Activated CD8-positive, alpha-beta T cell treated with anti-CD3 and anti-CD28 coated beads, Interleukin-2, amount 10 ng/mL, durations not matched to agents 7 days and 5 days (primary cell): ENCODE results near the gene KCNIP3. TPM values are rescaled to one million over a fixed set of nuclear protein-coding genes. Genes with fewer than 3 reads are reported as not detected.

Experiments used
- ATAC-seq: fragments of 150-1000 bp; cut with Tn5 transposase; one replicate; pipeline ENCODE4 v1.10.0; 2021; ENCODE audit warnings: moderate library complexity
- CTCF ChIA-PET: fragments of 350-600 bp; sonication (Branson Sonifier 250); formaldehyde crosslinking; loops from one replicate; lab custom pipeline; 2021; ENCODE audit warnings: antibody characterized with exemption; lab: Charles Lee
- POLR2A ChIA-PET: fragments of 350-600 bp; sonication (Branson Sonifier 250); formaldehyde crosslinking; loops from one replicate; lab custom pipeline; 2021; ENCODE audit warnings: antibody characterized with exemption; lab: Charles Lee
- DNase-seq: peaks from one replicate; pipeline ENCODE4 v3.0.0-alpha.2; 2020
- H3K27ac Mint-ChIP-seq: one replicate; pipeline ENCODE4 v1.8.0; 2021; ENCODE audit warnings: mild to moderate bottlenecking, mixed read lengths
- H3K27me3 Mint-ChIP-seq: one replicate; pipeline ENCODE4 v1.8.0; 2021; ENCODE audit warnings: low read depth, mixed read lengths
- H3K36me3 Mint-ChIP-seq: one replicate; pipeline ENCODE4 v1.8.0; 2021; ENCODE audit warnings: low read depth, mixed read lengths
- H3K4me1 Mint-ChIP-seq: one replicate; pipeline ENCODE4 v1.8.0; 2021; ENCODE audit warnings: low read depth, mixed read lengths
- H3K4me3 Mint-ChIP-seq: one replicate; pipeline ENCODE4 v1.8.0; 2021; ENCODE audit warnings: mild to moderate bottlenecking, mixed read lengths
- H3K9me3 Mint-ChIP-seq: one replicate; pipeline ENCODE4 v1.8.0; 2022; ENCODE audit warnings: mixed read lengths; ENCODE audit not compliant: insufficient read depth
- total RNA-seq, 2 experiments: library from RNA; stranded (reverse); gene quantifications; one replicate each; pipeline ENCODE4 v1.2.3, GENCODE V29; 2021

The KCNIP3 gene
- total RNA-seq, 2 experiments from 2014 or later, result not detected

GRCh38 chr2:95330794-95331338, 33.7 kb downstream of the KCNIP3 start:
- no peak overlapping the region for H3K27ac Mint-ChIP-seq
- ChIA-PET POLR2A (no interaction called here), CTCF (interaction anchor here (1.0 kb wide), 1 partner anchor 14 kb away, joined by 4 read pairs; no protein-coding TSS in a partner anchor)
- H3K4me3 Mint-ChIP-seq, result no peak overlapping the region
- H3K27me3 Mint-ChIP-seq, result peaks cover 7% of the 10 kb centered on the region
- H3K9me3 Mint-ChIP-seq, result no peaks in the 10 kb centered on the region
- ATAC-seq, result no peak
- H3K4me1 Mint-ChIP-seq, result no peaks in the 10 kb centered on the region
- H3K36me3 Mint-ChIP-seq, result no peaks in the 10 kb centered on the region
- no peak for DNase-seq

- Mint-ChIP-seq H3K4me1 (no peaks in the 10 kb centered on the region), H3K27me3 (peaks cover 12% of the 10 kb centered on the region), H3K4me3 (no peak overlapping the region), H3K36me3 (no peaks in the 10 kb centered on the region), H3K27ac (no peak overlapping the region), H3K9me3 (no peaks in the 10 kb centered on the region)
- ChIA-PET POLR2A (no interaction called here), CTCF (no interaction called here)
- DNase-seq (no peak), ATAC-seq (no peak)
Measured at GRCh38 chr2:95331606-95332005, 34.5 kb downstream of the KCNIP3 start.

DNA sequence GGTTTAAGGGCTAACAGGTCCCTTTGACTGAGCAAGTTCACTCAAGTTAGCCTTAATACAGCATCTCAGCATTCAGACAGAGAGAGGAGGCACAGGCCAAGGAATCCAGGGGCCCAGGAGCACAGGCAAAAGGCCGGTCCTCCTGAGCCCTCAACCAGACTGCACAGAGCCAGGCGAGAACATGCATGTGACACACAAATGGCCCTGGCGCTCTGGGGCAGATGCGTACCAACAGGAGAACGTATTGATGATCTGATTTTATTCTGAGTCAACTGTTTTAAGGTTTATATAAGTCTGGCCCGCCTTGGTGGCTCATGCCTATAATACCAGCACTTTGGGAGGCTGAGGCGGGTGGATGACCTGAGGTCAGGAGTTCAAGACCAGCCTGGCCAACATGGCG, 34.9 kb downstream of the KCNIP3 start:
- no peaks in the 10 kb centered on the region for H3K4me1 Mint-ChIP-seq
- ChIA-PET CTCF (no interaction called here), POLR2A (no interaction called here)
- no peak overlapping the region for H3K4me3 Mint-ChIP-seq
- H3K9me3 Mint-ChIP-seq, result no peaks in the 10 kb centered on the region
- no peak for ATAC-seq
- peaks cover 12% of the 10 kb centered on the region for H3K27me3 Mint-ChIP-seq
- no peak overlapping the region for H3K27ac Mint-ChIP-seq
- DNase-seq, result no peak
- H3K36me3 Mint-ChIP-seq, result no peaks in the 10 kb centered on the region

- ATAC-seq (no peak), DNase-seq (no peak)
- H3K27ac Mint-ChIP-seq, result no peak overlapping the region
- ChIA-PET POLR2A (no interaction called here), CTCF (no interaction called here)
- no peaks in the 10 kb centered on the region for H3K4me1 Mint-ChIP-seq
- no peaks in the 10 kb centered on the region for H3K9me3 Mint-ChIP-seq
- no peak overlapping the region for H3K4me3 Mint-ChIP-seq
- no peaks in the 10 kb centered on the region for H3K36me3 Mint-ChIP-seq
- peaks cover 12% of the 10 kb centered on the region for H3K27me3 Mint-ChIP-seq
Measured at GRCh38 chr2:95333056-95333455, 35.9 kb downstream of the KCNIP3 start.

DNA sequence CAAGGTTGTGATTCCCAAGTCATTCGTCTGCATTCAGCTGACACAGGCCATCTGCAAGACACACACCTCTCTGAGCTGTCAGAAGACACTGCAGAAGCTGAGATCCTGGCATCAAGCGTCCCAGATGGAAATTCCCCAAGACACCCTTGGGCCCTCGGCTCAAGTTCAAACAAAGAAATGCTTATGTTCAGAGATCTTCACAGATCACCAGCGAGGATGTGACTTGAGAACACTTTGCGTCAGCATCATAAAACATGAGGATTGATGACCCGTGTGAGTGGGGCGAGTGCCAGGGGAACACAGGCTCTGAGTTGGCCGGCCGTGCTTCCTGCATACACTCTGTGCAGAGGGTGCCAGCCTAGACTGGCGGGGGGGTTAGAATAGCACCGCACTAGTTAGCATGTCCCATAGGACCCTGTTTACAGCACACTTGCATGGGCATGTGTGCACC, 36.8 kb downstream of the KCNIP3 start:
- ATAC-seq (no peak), DNase-seq (no peak)
- H3K4me1 Mint-ChIP-seq, result no peaks in the 10 kb centered on the region
- no peaks in the 10 kb centered on the region for H3K9me3 Mint-ChIP-seq
- H3K36me3 Mint-ChIP-seq, result no peaks in the 10 kb centered on the region
- H3K27me3 Mint-ChIP-seq, result peaks cover 12% of the 10 kb centered on the region
- ChIA-PET CTCF (no interaction called here), POLR2A (no interaction called here)
- no peak overlapping the region for H3K4me3 Mint-ChIP-seq
- H3K27ac Mint-ChIP-seq, result no peak overlapping the region

GRCh38 chr2:95334916-95335641, 37.9 kb downstream of the KCNIP3 start:
- H3K4me1 Mint-ChIP-seq, result no peaks in the 10 kb centered on the region
- DNase-seq, result no peak
- H3K4me3 Mint-ChIP-seq, result no peak overlapping the region
- H3K27ac Mint-ChIP-seq, result no peak overlapping the region
- ChIA-PET POLR2A (no interaction called here), CTCF (no interaction called here)
- H3K27me3 Mint-ChIP-seq, result peaks cover 12% of the 10 kb centered on the region
- no peaks in the 10 kb centered on the region for H3K9me3 Mint-ChIP-seq
- H3K36me3 Mint-ChIP-seq, result no peaks in the 10 kb centered on the region
- no peak for ATAC-seq

DNA sequence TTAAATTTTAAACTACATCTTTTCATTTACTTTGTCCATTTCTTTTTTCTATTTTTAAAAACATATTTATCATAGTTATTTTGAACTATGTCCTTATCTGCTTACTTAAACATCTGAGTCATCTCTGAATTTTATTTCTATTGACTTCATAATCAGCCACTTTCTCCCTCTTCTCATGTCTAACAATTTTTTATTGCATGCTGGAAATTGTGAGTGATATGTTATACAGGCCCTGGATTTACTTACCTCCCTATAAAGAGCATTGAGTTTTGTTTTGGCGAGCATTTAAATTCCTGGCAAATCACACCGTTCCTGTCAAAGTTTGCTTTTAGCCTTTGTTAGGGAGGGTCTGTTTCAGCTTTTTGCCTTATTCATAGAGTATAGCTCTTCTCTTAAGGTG, 39.3 kb downstream of the KCNIP3 start:
- Mint-ChIP-seq H3K27me3 (peaks cover 12% of the 10 kb centered on the region), H3K27ac (no peak overlapping the region), H3K4me1 (no peaks in the 10 kb centered on the region), H3K4me3 (no peak overlapping the region), H3K36me3 (no peaks in the 10 kb centered on the region), H3K9me3 (no peaks in the 10 kb centered on the region)
- ChIA-PET POLR2A (no interaction called here), CTCF (no interaction called here)
- no peak for ATAC-seq
- DNase-seq, result no peak

DNA sequence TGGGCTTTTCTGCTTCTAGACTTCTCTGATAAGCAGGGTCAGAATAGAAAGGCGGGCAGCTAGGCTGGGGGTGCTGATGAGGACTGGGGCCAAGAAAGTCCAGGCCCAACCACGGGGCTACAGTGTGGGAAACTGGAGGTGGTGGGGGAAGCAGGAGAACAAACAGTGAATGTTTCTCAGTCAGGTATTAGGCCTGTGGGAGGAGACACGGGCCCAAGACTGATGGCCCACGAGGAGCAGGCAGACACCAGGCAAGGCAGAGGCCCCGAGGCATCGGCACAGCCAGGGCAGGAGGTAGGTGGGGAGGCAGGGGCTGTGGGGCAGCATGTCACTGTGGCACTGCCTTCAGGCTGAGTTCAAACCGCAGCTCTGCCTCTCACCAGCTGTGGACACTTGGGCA, 40.7 kb downstream of the KCNIP3 start:
- no peak overlapping the region for H3K4me3 Mint-ChIP-seq
- H3K27ac Mint-ChIP-seq, result no peak overlapping the region
- DNase-seq, result no peak
- ChIA-PET POLR2A (no interaction called here), CTCF (no interaction called here)
- H3K9me3 Mint-ChIP-seq, result no peaks in the 10 kb centered on the region
- no peaks in the 10 kb centered on the region for H3K4me1 Mint-ChIP-seq
- no peak for ATAC-seq
- peaks cover 14% of the 10 kb centered on the region for H3K27me3 Mint-ChIP-seq
- no peaks in the 10 kb centered on the region for H3K36me3 Mint-ChIP-seq

DNA sequence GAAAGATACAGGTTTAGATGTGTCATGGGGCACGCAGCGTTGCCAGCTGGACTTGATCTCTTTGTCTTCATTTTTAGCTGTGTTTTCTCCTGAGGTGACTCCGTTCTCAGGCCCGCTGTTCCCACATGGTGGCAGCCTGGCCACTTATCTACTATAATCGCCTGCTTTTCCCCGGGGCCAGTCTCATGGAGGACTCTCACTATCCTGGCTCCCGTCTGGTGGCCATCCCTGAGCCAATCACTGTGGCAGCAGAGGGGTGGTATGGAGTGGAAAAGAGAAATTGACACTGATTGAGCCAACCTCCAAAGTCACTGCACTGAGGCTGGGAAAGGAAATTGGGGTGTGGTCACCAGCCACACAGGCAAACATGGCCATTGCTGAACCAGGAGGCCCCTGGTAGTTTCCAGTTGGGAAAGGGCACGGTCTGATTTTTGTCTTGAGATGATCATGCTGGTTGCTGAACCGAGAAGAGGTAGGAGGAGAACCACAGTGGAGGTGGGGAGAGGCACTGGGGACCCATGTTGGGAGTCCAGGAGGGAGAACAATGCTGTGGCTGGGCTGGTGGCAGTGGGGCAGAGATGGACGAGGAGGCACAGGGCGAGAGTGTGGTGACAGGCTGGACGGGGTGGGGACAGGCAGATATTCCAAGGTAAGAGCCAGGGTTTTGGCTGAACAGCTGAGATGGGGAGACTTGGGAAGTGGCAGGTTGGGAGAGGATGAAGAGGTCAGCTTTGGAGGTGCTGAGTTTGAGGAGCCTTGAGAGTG, 45.6 kb downstream of the KCNIP3 start:
- no peak overlapping the region for H3K4me3 Mint-ChIP-seq
- no peak for ATAC-seq
- H3K27me3 Mint-ChIP-seq, result peaks cover 24% of the 10 kb centered on the region
- no peaks in the 10 kb centered on the region for H3K9me3 Mint-ChIP-seq
- H3K36me3 Mint-ChIP-seq, result no peaks in the 10 kb centered on the region
- CTCF ChIA-PET, result no interaction called here
- H3K4me1 Mint-ChIP-seq, result peaks cover 3% of the 10 kb centered on the region
- POLR2A ChIA-PET, result no interaction called here
- DNase-seq, result no peak
- H3K27ac Mint-ChIP-seq, result no peak overlapping the region

GRCh38 chr2:95343429-95344214, 46.5 kb downstream of the KCNIP3 start:
- ATAC-seq, result no peak

GRCh38 chr2:95344215-95344583, 47.1 kb downstream of the KCNIP3 start:
- H3K27me3 Mint-ChIP-seq, result peaks cover 31% of the 10 kb centered on the region
- DNase-seq, result no peak
- CTCF ChIA-PET, result interaction anchor here (1.4 to 2.2 kb wide), 3 partner anchors 14 to 322 kb away, joined by 4 to 9 read pairs (median 5); no protein-coding TSS in a partner anchor
- POLR2A ChIA-PET, result no interaction called here
- no peak overlapping the region for H3K4me3 Mint-ChIP-seq
- H3K4me1 Mint-ChIP-seq, result peaks cover 3% of the 10 kb centered on the region
- H3K9me3 Mint-ChIP-seq, result no peaks in the 10 kb centered on the region
- no peak for ATAC-seq
- H3K27ac Mint-ChIP-seq, result no peak overlapping the region
- no peaks in the 10 kb centered on the region for H3K36me3 Mint-ChIP-seq

More at GRCh38 chr2:95343429-95344214, 46.5 kb downstream of the KCNIP3 start:
- Mint-ChIP-seq H3K36me3 (no peaks in the 10 kb centered on the region), H3K4me1 (peaks cover 3% of the 10 kb centered on the region), H3K27me3 (peaks cover 31% of the 10 kb centered on the region), H3K27ac (no peak overlapping the region), H3K9me3 (no peaks in the 10 kb centered on the region), H3K4me3 (no peak overlapping the region)
- CTCF ChIA-PET, result no interaction called here
- POLR2A ChIA-PET, result no interaction called here
- no peak for DNase-seq
